CD4-positive, alpha-beta T cell treated with Interferon gamma for 1 hour (primary cell): Measurements from ENCODE around the gene PACSIN2.
A peak's percentile ranks its signal among the peaks of the same experiment; 100 is the strongest.
"Not testable (repeated sequence)": the region's sequence is repeated elsewhere in the genome, so short reads cannot be mapped to it uniquely, and the experiment has no call there.

Source experiments
- DNase-seq: peaks from one replicate; pipeline ENCODE4 v3.0.0-alpha.2; 2020

Gene PACSIN2

DNA sequence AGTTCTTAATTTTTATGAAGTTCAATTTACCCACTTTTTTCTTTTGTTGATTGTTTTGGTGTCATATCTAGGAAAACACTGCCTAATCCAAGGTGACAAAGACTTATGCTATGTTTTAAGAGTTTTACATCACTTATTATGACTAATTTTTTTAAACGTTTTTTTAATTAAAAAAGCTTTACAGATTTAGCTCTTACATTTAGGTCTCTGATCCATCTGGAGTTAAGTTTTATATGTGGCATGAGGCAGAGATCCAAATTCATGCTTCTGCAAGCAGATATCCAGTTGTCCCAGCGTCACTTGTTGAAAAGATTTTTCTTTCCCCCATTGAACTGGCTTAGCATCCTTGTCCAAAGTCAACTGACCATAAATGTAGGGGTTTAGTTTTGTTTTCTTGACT lies 72.6 kb downstream of the PACSIN2 start:
- DNase-seq = no peak

DNA sequence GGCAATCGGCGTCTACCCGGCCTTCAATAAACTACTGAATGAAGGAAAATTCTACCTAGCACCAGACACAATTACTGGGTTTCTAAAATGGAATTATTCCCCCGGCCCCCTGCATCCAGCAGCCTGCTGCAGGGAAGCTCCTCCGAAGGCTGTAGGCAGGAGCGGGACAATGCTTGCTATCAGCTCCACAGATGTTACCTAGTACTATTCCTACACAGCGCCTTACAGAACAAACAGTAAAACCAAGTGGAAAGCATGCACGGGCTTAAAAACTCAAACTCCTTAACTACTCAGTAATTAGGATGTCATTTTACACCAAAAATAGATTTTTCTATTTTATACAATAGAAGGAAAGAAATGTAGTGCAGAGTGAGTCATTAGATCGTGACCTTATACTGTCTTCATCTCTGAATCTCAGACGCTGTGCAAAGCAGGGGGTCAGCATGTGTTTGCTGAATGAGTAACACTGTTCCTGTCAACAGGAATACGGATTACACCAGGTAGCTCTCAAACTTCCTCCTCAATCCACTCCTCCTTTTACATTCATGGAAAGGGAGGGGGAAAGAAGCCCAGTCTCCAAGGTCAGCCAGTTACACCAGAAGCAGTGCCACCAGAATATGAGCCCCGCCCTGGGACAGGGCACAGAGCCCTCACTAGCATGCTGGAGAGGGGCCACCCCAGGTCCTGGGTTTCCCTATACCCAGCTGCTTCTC lies 74.9 kb downstream of the PACSIN2 start:
- no peak for DNase-seq

DNA sequence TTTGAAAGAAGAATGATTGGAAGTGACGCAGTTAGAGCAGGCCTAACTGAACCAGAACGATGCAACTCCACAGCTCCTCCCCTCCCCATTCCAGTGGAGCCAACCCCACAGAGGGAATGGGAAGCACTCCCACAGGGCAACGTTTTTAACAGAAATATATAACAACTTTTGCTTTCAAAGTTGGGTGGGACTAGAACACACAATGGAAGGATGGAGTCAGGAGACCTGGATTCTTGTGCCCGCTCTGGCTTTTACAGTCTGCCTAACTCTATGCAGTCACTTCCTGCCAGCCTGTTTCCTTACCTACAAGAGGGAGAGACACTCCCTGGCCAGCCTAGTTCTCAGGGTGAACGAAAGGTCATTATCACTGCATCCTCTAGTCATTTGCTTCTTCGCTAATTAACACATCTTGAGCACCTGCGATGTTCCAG lies 75.5 kb downstream of the PACSIN2 start:
- DNase-seq = no peak

DNA sequence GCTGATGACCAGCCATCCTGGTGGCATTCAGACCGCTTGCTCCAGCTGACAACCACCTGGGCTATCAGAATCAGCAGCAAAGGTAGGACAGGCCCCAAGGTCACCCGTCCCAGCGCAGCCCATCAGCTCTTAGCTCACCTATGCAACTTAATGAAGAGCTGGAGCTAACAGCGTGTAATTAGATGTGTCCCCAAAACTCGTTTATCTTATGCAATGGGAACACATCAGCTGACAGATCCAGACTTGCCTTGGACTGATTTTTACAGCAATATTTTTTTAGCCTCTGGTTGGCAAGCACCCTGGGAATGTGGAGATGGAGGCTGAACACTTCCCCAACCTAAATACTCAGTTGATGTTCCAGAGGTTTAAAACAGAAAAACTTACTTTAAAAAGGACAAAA lies 76.0 kb downstream of the PACSIN2 start:
- no peak for DNase-seq

DNA sequence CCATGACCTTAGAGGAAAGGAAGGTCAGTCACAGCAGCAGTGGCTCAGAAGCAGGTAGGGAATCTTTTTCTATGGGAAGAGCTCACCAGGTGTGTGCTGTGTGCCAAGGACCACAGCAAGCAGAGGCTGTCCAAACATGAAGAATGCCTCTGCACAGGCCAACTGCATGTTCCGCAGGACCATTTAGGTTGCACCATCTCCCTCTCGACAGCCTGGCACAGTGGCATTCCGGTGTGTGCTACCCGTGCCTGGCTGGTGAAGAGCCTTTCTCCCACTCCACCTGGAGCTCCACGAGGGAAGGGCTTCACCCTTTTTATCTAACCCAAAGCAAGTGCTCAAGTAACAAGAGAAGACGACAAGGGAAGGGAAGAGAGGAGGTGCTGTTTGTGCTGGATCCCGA lies 76.5 kb downstream of the PACSIN2 start:
- no peak for DNase-seq

DNA sequence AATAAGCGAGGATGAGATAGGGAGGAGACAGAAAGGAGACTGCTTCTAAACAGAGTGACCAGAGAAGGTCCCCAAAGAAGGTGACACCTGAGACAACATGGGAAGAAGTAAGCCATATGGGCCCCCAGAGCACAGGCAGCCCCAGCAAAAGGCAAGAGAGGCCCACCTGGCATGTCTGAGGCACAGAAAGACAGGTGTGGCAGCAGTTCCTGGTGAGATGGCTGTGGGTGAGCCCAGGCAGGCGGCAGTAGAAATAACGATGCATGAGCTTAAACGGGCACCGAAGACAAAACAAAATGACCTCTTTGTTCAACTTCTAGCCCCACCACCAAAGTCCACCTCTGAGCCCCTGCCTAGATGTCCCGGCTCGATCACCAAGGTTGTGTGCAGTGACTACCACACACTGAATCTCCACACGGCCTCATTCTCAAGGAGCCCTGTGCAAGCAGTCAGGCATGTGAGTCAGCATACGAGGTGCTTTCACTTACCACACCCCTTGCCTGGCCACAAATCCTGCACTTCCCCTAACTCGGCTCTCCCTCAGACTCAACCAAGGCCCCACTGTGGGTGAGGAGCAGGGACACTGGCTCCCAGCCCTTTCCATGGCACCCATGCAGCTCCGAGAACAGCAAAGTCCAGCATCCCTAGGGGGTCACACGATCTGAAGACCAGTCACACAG lies 77.6 kb downstream of the PACSIN2 start:
- DNase-seq = peak; percentile 73

DNA sequence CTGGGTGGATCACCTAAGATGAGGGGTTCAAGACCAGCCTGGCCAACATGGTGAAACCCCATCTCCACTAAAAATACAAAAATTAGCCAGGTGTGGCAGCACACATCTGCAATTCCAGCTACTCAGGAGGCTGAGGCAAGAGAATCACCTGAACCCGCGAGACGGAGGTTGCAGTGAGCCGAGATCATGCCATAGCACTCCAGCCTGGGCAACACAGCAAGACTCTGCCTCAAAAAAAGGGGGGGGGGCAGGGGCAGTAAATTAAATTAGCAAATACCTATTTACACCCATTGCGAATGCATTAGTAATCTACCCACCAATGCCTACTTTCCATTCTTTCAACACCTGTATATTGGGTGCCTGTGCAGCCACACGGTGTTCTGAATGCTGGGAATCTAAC lies 78.3 kb downstream of the PACSIN2 start:
- not testable (repeated sequence) for DNase-seq

DNA sequence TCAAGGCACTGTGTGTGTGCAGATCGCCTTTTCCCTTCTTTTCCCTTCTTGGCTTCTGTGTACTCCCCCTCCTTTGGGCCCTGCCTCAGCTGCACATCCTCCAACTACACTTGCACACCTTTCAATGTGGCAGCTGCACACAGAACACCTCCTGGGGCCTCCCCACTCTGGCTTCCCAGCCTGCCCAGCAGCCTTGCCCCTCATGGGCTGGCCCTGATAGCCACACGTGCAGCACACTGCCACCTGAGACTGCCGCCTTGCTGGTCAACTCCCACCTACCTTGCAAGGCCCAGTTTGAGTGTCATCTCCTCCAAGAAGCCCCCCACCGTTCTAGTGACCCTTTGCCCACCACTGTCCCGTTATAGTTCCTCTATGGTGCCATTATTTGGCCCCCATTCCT lies 80.6 kb downstream of the PACSIN2 start:
- DNase-seq = no peak

DNA sequence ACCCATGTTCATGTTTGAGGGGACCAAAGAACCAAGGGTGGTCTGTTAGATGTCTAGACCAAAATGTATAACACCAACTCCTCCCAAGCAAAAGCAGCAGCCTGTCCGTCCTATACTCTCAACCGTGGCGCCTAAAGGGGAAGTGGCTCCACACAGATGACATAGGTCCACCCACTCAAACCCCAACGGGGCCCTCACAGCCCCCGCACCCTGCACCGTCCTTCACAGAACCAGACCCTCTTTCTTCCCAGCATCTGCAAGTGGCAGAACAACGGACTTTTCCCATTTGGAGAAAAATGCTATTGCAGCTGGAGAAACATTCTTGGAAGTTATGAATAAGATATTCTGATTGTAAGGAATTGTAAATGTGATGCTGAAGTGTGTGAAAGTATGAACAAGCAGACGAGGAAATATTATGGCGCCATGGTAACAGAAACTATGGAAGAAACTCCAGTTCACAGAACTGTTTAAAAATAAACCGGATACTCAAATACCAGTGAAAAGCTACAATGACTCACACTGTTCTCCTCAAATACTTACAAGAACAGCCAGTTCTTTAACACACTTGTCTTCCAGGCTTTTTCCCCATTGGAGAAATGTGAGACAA lies 81.4 kb downstream of the PACSIN2 start:
- DNase-seq = peak; percentile 73

DNA sequence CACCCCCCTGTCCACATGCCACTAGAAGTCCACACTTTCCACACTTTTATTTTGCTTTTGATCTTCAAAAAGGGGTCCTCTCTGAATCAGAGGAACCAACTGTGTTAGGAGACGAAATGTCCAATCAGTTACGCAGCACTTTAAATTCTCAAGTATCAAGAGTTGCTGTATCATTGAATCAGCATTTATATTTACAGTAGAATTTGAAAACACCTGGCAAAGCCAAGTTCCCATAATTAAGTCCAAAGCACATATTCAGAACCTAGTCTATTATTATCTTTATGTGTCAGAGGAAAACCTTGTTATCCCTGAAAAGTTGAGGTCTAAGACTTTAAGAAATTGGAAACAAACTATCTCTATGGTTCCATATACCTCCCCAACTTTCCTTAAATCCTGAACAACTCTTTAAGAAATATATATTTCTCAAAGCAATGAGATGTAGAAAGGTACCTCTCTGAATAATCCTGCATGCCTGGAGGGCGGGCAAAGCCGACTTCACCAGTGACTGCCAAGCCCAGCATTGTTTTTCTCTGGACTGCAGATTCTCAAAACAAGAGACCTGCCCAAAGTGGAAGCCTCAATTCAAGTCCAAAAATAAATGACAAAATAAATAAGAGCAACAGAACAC lies 82.0 kb downstream of the PACSIN2 start:
- DNase-seq = no peak

DNA sequence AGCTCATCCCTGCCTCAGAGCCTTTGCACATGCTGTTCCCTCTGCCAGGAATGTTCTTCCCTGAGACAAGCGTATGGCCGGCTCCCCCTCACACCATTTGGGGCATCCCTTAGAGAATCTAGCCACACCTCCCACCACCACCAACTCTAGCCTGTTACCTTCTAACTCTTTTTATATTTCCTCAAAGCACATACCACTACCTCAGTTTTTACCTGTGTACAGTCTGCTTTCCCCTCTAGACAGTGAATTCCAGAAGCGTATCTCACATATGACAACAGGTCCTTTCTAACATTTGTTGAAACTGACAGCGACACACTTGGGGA lies 82.8 kb downstream of the PACSIN2 start:
- DNase-seq = no peak

DNA sequence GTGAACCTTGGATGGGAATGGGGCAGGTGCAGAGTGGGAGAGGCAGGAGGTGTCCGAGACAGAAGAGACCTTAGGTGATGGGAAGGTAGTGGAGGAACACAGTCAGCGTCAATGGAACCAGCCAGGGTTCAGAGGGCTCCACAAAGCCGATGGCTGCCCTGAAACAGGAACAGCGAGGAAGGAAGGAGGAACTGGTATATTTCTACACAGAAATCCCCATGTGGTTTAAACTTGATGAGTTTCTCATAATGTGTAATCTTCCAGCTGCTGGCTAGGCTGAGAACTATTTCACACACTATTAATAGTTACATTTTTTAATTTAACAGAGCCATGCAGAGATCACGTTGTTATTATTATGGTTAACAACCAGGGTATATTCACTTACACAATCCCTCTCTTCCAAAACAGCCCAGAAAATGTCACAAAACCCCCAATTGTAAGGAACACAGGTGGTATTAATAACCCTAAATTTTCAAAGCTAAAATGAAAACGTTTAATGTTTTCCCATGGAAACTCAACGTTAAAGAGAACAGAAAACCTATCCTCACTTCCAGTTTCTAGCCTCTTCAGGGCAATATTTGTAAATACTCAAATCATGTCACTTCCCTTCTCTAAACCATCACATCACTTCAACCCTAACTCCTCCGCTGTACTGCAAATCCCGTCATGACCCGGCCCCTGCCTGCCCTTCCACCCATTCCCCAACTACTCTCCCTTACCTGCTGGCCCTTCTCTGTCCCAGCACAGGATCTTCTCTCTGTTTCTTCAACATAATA lies 83.3 kb downstream of the PACSIN2 start:
- DNase-seq = peak; percentile 45

DNA sequence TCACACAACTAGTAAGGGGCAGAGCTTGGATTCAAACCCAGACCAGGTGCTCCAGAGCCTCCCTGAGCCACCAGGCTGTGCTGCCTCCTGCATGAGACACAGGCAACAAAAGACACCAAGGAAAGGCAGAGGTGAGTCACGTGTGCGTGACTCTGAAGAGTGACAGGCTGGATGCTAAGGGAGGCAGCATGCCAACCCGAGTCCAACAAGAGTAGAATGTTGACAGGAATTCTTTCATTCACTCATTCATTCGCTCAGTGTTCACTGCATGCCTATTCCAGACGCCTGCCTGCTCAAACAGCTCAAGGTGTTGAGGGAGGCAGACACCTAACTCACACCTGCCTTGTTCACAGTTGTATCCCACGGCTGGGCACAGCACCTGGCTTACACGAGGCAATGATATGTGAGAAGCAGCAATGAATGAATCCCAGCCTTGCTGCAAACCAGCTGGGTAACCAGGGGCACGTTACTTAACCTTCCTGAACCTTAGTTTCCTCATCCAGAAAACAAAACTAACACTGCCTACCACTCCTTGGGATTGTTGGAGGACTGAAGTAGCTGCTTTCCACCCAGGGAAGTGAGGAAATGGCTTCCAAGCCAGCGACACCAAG lies 84.0 kb downstream of the PACSIN2 start:
- DNase-seq = peak; percentile 45

DNA sequence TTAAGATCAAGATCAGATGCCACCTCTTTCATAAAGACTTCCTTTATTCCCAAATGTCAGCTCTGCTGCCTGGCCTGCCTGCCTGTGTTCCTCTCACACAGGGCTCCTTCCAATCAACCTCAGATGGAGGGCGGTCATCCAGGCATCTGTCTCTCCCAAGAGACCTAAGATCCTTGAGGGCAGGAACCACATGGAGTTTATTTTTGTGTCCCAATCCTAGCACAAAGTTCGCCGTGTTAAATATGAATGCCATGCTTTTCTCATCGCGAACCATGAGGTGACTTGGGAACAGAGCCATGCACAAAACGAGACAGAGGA lies 85.2 kb downstream of the PACSIN2 start:
- DNase-seq = no peak

DNA sequence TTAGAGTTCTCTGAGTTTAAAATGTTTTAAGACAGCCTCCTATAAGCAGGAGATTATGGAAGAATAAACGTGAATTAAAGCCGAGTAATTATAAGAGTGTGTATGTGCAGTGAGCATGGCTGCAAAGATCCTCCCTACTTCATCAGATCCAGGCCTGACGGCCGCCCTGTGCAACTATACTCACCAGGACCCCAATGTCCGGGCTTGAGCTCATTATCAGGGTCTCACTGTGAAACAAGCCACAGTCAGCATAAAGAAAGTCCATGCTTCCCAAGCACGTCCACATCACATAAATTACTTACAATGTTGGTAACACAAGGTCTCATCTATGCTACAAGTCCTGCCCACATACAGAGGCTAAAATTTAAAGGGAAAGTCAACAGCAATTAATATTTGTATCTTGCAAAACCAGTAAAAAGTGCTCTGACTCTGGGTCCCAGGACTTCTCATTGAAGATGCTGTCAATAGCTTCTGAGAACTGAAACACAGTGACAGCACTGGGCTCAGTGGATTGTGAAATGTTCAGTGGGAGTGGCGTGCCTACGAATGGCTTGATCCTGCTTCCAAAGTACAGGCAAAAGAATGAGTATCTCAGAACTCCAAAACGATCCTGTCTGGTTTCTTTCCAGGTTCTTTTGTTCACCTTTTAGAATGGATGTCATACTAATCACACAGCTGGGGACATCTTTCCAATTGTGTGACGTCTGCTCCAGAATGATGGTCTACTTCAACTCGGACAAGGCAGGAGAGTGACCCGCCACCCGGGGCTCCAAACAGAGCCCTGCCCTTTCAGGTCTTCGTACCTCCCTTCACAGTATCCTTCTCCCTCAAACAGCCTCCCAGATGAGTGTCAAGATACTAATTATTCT lies 85.7 kb downstream of the PACSIN2 start:
- DNase-seq = peak; percentile 34

DNA sequence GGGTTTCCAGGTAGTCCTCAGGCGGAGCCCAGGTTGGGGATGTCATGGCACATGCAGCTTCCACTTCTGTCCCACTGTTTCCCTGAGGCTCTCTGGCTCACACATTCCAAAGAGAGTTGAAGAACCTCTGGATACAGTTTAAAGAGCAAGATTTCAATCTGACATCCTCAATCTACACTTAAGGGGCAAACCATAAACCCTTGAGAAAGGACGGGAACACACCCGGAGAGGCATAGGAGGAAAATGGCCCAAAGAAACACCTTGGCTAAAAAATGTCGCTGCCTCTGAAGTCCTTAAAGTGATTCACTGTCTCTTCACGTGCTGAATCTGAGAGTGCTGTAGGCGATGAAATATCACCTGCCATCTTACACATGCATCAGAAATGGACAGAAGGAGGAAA lies 87.0 kb downstream of the PACSIN2 start:
- no peak for DNase-seq

DNA sequence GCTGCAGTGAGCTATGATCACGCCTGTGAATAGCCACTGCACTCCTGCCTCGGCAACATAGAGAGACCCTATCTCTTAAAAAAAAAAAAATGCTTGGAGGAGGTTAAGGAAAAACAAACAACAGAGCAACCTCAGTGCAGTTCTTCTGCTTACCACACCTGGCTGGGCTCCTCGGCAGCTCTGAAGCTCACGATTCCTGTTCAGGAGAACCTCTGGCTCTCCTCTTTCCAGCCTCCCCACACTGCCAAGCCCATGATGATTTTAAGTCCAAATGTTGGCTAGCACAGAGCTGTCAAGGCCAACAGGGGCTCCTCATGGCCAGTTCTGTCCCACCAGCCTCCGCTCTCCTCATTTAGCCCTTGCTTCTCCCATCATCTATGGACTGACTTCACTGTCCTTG lies 88.2 kb downstream of the PACSIN2 start:
- no peak for DNase-seq

DNA sequence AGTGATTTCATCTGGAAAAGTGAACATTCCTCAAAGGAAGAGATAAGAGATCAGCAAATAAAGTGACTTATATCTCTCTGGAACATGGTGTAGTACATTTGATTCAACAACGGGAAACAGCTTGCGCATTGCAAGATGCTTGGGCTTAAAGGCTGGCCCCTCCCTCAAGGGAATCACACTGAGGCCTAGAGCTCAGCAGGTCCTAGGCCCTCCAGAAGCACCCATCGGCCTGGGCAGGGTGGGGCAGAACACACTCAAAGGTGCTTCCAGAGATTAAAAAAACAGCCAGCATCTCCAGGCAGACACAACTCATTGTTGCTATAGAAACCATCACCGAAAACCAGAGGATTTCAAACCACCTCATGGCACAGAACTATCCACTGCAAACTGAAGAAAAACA lies 88.8 kb downstream of the PACSIN2 start:
- DNase-seq = no peak

DNA sequence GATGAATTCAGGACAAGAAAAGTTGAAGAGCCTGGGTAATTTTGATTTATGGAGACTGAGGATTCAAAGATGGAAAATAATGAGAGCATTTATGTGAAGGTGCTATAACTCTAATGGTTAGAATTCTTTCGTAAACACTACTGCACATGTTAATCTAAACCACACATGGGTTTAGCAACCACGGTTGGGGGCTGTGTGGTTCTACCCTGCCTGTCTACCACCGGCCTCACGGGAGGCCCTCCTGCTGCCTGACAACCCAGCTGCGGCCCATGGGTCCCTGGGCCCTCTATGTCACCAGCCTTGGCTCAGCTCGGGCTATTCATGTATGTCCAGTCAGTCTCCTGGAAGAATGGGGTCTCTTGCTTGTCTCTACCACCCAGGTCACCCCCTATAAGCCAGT lies 89.4 kb downstream of the PACSIN2 start:
- no peak for DNase-seq

DNA sequence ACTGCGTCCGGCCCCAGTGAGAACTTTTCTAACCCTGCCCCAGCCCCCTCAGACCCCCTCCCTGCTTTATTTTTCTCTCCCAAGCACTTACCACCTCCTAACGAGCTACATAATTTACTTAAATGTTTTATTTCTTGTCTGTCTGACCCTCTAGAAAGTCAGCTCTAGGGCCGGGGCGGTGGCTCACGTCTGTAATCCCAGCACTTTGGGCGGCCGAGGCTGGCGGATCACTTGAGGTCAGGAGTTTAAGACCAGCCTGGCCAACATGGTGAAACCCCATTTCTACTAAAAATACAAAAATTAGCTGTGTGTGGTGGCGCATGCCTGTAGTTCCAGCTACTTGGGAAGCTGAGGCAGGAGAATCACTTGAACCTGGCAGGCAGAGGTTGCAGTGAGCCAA lies 89.9 kb downstream of the PACSIN2 start:
- DNase-seq = not testable (repeated sequence)

DNA sequence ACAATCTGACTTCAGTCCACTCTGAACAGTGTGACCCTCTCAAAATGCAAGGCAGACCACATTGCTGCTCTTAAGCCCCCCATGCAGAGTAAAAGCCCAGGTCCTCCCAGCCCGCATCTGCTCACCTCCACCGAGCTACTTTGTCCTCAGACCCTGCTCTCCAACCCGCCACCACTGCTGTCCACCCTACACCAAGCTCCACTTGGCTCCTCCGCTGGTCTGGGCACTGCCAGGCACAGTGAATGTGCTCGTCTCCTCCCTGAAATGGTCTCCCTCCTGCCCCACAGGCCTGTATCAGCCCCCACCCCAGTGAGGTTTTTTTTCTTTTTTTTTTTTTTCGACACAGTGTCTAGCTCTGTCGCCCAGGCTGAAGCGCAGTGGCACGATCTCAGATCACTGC lies 90.5 kb downstream of the PACSIN2 start:
- no peak for DNase-seq
